GM12878 (cell line): ENCODE results near the gene TMEM135. TPM values are rescaled to one million over a fixed set of nuclear protein-coding genes. Genes with fewer than 3 reads are reported as not detected.

Experiments used
- ATAC-seq: fragments of 200-7000 bp; cut with Tn5 transposase; 3 replicates; pipeline ENCODE4 v1.9.1; 2020; ENCODE audit warnings: mild to moderate bottlenecking, moderate library complexity
- BruUV-seq: library from RNA; stranded (reverse); fragments of 400-500 nt; replicated peaks from 2 replicates; lab custom pipeline; 2021; lab: Mats Ljungman, UMichigan
- CTCF ChIA-PET: fragments of 300-600 bp; sonication (Branson Sonifier 250); formaldehyde crosslinking; extraction: SDS; loops from one replicate; lab custom pipeline; 2021; ENCODE audit warnings: inconsistent platforms; lab: Yijun Ruan, JAX
- POLR2A ChIA-PET: fragments of 350-600 bp; formaldehyde crosslinking; extraction: SDS; loops from one replicate; lab custom pipeline; 2021; ENCODE audit warnings: inconsistent platforms; lab: Charles Lee
- RAD21 ChIA-PET: fragments of 300-600 bp; sonication (Branson Sonifier 250); formaldehyde crosslinking; loops from one replicate; lab custom pipeline; 2023; ENCODE audit warnings: antibody characterized with exemption; ENCODE audit not compliant: unreplicated experiment; lab: Charles Lee
- SMC1A ChIA-PET: fragments of 300-600 bp; sonication (Branson Sonifier 250); formaldehyde crosslinking; loops from one replicate; lab custom pipeline; 2023; ENCODE audit not compliant: unreplicated experiment, uncharacterized antibody; lab: Charles Lee
- DNase-seq: peaks from one replicate; pipeline ENCODE4 v3.0.0-alpha.2; 2011; ENCODE audit warnings: low read depth, low spot score
- FAIRE-seq: peaks from 3 replicates; lab custom pipeline; 2011; peaks lifted over from hg19 to GRCh38; lab: Jason Lieb, UNC
- H2AFZ ChIP-seq: 2 replicates; pipeline ENCODE4 v1.6.0; 2011; ENCODE audit warnings: low read depth, low read length, control low read depth; ENCODE audit not compliant: control insufficient read depth
- H3K27ac ChIP-seq: 2 replicates; pipeline ENCODE4 v1.5.1; 2011; ENCODE audit warnings: control low read depth; ENCODE audit not compliant: control insufficient read depth, insufficient read depth
- H3K27me3 ChIP-seq, 2 experiments: replicated peaks in 1 of 2; 2 replicates each; pipeline versions ENCODE4 v1.6.0 to v1.6.1; 2011; ENCODE audit warnings: low read length in 1 of 2; ENCODE audit not compliant: control insufficient read depth in 2 of 2, insufficient read depth in 2 of 2
- H3K36me3 ChIP-seq, 2 experiments: 2 replicates each; pipeline ENCODE4 v1.5.1; 2011; ENCODE audit warnings: low read length in 1 of 2; ENCODE audit not compliant: control insufficient read depth in 2 of 2, insufficient read depth in 2 of 2
- H3K4me1 ChIP-seq: 2 replicates; pipeline ENCODE4 v1.6.1; 2011; ENCODE audit warnings: mild to moderate bottlenecking, low read length, moderate library complexity, mixed read lengths; ENCODE audit not compliant: control insufficient read depth, insufficient read depth
- H3K4me2 ChIP-seq: 2 replicates; pipeline ENCODE4 v1.6.0; 2011; ENCODE audit warnings: control low read depth; ENCODE audit not compliant: control insufficient read depth, insufficient read depth
- H3K4me3 ChIP-seq: fragments of 200-600 bp; sonication (generic); 2 replicates; pipeline ENCODE4 v1.5.1; 2016
- H3K79me2 ChIP-seq: 2 replicates; pipeline ENCODE4 v1.6.0; 2011; ENCODE audit warnings: low read length; ENCODE audit not compliant: control insufficient read depth, insufficient read depth
- H3K9ac ChIP-seq: 2 replicates; pipeline ENCODE4 v1.8.0; 2011; ENCODE audit warnings: low read length, control low read depth, mixed read lengths; ENCODE audit not compliant: control insufficient read depth, insufficient read depth
- H3K9me3 ChIP-seq: replicated peaks from 3 replicates; pipeline ENCODE4 v1.5.1; 2011; ENCODE audit warnings: mild to moderate bottlenecking, low read length; ENCODE audit not compliant: control insufficient read depth, insufficient read depth
- H4K20me1 ChIP-seq: 2 replicates; pipeline ENCODE4 v1.6.0; 2011; ENCODE audit not compliant: control insufficient read depth, insufficient read depth
- ASH2L ChIP-seq: fragments of 300-600, 200-600 bp; sonication (generic); IDR thresholded peaks from 2 replicates; pipeline ENCODE4 v1.6.1; 2017; ENCODE audit warnings: low read depth, mild to moderate bottlenecking, borderline replicate concordance
- BMI1 ChIP-seq: fragments of 450-650 bp; IDR thresholded peaks from 2 replicates; pipeline ENCODE4 v1.6.1; 2016; ENCODE audit warnings: mild to moderate bottlenecking, moderate library complexity, borderline replicate concordance
- CTCF ChIP-seq, 3 experiments: IDR thresholded peaks in 2 of 3; conservative IDR thresholded peaks in 1 of 3; 2 replicates each; pipeline ENCODE4 v1.5.1; 2011; ENCODE audit warnings: low read depth in 3 of 3, low read length in 3 of 3, mild to moderate bottlenecking in 3 of 3, control low read depth in 2 of 3, moderate library complexity in 2 of 3, inconsistent platforms in 1 of 3, mixed read lengths in 1 of 3; ENCODE audit not compliant: control insufficient read depth in 2 of 3, insufficient read depth in 1 of 3; ENCODE audit errors: extremely low read depth in 1 of 3
- ETV6 ChIP-seq, 2 experiments: fragments of 450-650 bp in 1 of 2; IDR thresholded peaks in 1 of 2; conservative IDR thresholded peaks in 1 of 2; 2 replicates each; pipeline ENCODE4 v1.6.1; 2014; ENCODE audit warnings: antibody characterized with exemption in 1 of 2, borderline replicate concordance in 1 of 2, low read depth in 1 of 2, mild to moderate bottlenecking in 1 of 2, moderate library complexity in 1 of 2
- FOXM1 ChIP-seq: IDR thresholded peaks from 2 replicates; pipeline ENCODE4 v1.6.1; 2012; ENCODE audit warnings: low read depth, mild to moderate bottlenecking, inconsistent platforms, low read length, moderate library complexity
- GATAD2B ChIP-seq: fragments of 450-650 bp; conservative IDR thresholded peaks from 2 replicates; pipeline ENCODE4 v1.6.1; 2017; ENCODE audit warnings: low read depth, mild to moderate bottlenecking, moderate library complexity
- IKZF1 ChIP-seq: fragments of 450-650 bp; conservative IDR thresholded peaks from 2 replicates; pipeline ENCODE4 v1.6.1; 2017; ENCODE audit warnings: antibody characterized with exemption, mild to moderate bottlenecking
- MTA3 ChIP-seq: IDR thresholded peaks from 2 replicates; pipeline ENCODE4 v1.6.1; 2012; ENCODE audit warnings: low read length, inconsistent platforms, borderline replicate concordance
- NR2F1 ChIP-seq: fragments of 450-650 bp; conservative IDR thresholded peaks from 2 replicates; pipeline ENCODE4 v1.6.1; 2017; ENCODE audit warnings: mild to moderate bottlenecking
- PML ChIP-seq: IDR thresholded peaks from 2 replicates; pipeline ENCODE4 v1.6.1; 2012; ENCODE audit warnings: low read length, inconsistent platforms
- REST ChIP-seq: IDR thresholded peaks from 2 replicates; pipeline ENCODE4 v1.6.1; 2012; ENCODE audit warnings: mild to moderate bottlenecking, low read depth, low read length
- SMC3 ChIP-seq: IDR thresholded peaks from 2 replicates; pipeline ENCODE4 v1.6.1; 2011; ENCODE audit warnings: low read length, improper control_type of control experiment, borderline replicate concordance
- SUPT20H ChIP-seq: IDR thresholded peaks from 2 replicates; pipeline ENCODE4 v1.6.1; 2011; ENCODE audit warnings: low read depth, mild to moderate bottlenecking, low read length, moderate library complexity, borderline replicate concordance; ENCODE audit not compliant: control insufficient read depth
- TCF12 ChIP-seq: IDR thresholded peaks from 2 replicates; pipeline ENCODE4 v1.6.1; 2011; ENCODE audit warnings: low read depth, mild to moderate bottlenecking, low read length
- USF1 ChIP-seq: IDR thresholded peaks from 2 replicates; pipeline ENCODE4 v1.6.1; 2011; ENCODE audit warnings: borderline replicate concordance, low read depth, mild to moderate bottlenecking, moderate library complexity, mixed read lengths, low read length; ENCODE audit not compliant: insufficient read depth; ENCODE audit errors: extremely low read length
- YY1 ChIP-seq: IDR thresholded peaks from 2 replicates; pipeline ENCODE4 v1.6.1; 2011; ENCODE audit warnings: low read depth, mild to moderate bottlenecking, low read length
- WGBS: methylation state at CpG from one replicate; pipeline ENCODE4 v1.1.6; 2016; ENCODE audit warnings: low lambda C conversion rate; ENCODE audit not compliant: insufficient replicate concordance, insufficient coverage; ENCODE audit errors: missing lambda C conversion rate; 5-methylcytosine and 5-hydroxymethylcytosine counted together
- in situ Hi-C: fragments of 300-500 bp; cut with MboI; formaldehyde crosslinking; loops from 9 replicates; pipeline ENCODE4 v1.14.3; 2018; ENCODE audit warnings: mixed read lengths
- intact Hi-C: fragments of 100-400 bp; cut with micrococcal nuclease; formaldehyde crosslinking; loops from one replicate; pipeline ENCODE4 v1.14.2; 2022; ENCODE audit not compliant: unreplicated experiment
- polyA plus RNA-seq, 11 experiments: library from polyadenylated mRNA; depleted of rRNA in 4 of 11; unstranded in 6 of 11; stranded (reverse) in 5 of 11; fragments of >200 nt; fragmentation: Nextera tagmentation in 4 of 11; fragmentation: Illumina TruSeq in 1 of 11; extraction: Ambion mirVana in 4 of 11; extraction: Trizol in 1 of 11; gene quantifications; 1 replicate in 1 of 11; 2 replicates in 10 of 11; pipeline versions ENCODE4 v1.2.1 to v1.2.3, GENCODE V29; 2011 to 2016; ENCODE audit warnings: inconsistent platforms in 2 of 11, missing spikeins in 2 of 11, low read depth in 1 of 11
- total RNA-seq, 4 experiments: library from RNA; depleted of rRNA in 3 of 4; stranded (reverse); fragments of >200 nt in 3 of 4; fragmentation: Illumina TruSeq in 1 of 4; extraction: Trizol in 1 of 4; gene quantifications; 2 replicates each; pipeline versions ENCODE4 v1.2.1 to v1.2.3, GENCODE V29; 2013 to 2021

The TMEM135 gene
- total and polyA plus RNA-seq, 10 of the 15 experiments (the other 5 are each of a cell fraction or from before 2014, with no cell fraction given) = 7.2 to 117 (median 12.9) TPM

GRCh38 chr11:87356428-87356827 lies 318.7 kb downstream of the TMEM135 start:
- WGBS = 38% methylated on average over 4 of the region's 4 CpGs
- Histone ChIP-seq H3K4me2 (no peak overlapping the region), H2AFZ (no peak overlapping the region), H3K36me3 (no peaks in the 10 kb centered on the region), H3K9me3 (no peaks in the 10 kb centered on the region), H4K20me1 (no peaks in the 10 kb centered on the region), H3K4me1 (no peaks in the 10 kb centered on the region), H3K9ac (no peak overlapping the region), H3K27ac (no peak overlapping the region), H3K79me2 (no peaks in the 10 kb centered on the region), H3K27me3 (no peaks in the 10 kb centered on the region), H3K4me3 (no peak overlapping the region)
- intact Hi-C loops (no loop called here), in situ Hi-C loops (loop anchor here (25.0 kb wide), 1 partner anchor 1531 kb away; no protein-coding TSS in a partner anchor)
- ChIA-PET RAD21 (interaction anchor here (1.3 kb wide), 1 partner anchor 60 kb away, joined by 3 read pairs; no protein-coding TSS in a partner anchor), CTCF (interaction anchor here (0.9 to 4.8 kb wide), 6 partner anchors 61 to 417 kb away, joined by 3 to 48 read pairs (median 6); no protein-coding TSS in a partner anchor), SMC1A (interaction anchor here (0.6 to 1.1 kb wide), 2 partner anchors 417 to 920 kb away, joined by 3 read pairs; no protein-coding TSS in a partner anchor), POLR2A (no interaction called here)
- FAIRE-seq (no peak), DNase-seq (no peak), ATAC-seq (no peak)
- BruUV-seq = no TSS peak
- TF ChIP-seq PML = no peak
- no peak for TF ChIP-seq YY1
- no peak for TF ChIP-seq NR2F1
- no peak for TF ChIP-seq ETV6 (conservative IDR thresholded peaks at IDR 0.05 in 1 of 2, IDR thresholded peaks at IDR 0.05 in 1 of 2; ENCODE audit: borderline replicate concordance in 1 of 2, low read depth in 1 of 2)
- TF ChIP-seq GATAD2B = no peak
- no peak for TF ChIP-seq USF1
- no peak for TF ChIP-seq FOXM1
- no peak for TF ChIP-seq ASH2L
- TF ChIP-seq SMC3 = no peak
- TF ChIP-seq TCF12 = no peak
- TF ChIP-seq SUPT20H = no peak
- no peak for TF ChIP-seq IKZF1
- TF ChIP-seq MTA3 = no peak
- no peak for TF ChIP-seq BMI1
- no peak for TF ChIP-seq CTCF (IDR thresholded peaks at IDR 0.05 in 2 of 3, conservative IDR thresholded peaks at IDR 0.05 in 1 of 3; ENCODE audit: control insufficient read depth in 2 of 3, extremely low read depth in 1 of 3, insufficient read depth in 1 of 3, low read depth in 3 of 3, low read length in 3 of 3)
- TF ChIP-seq REST = no peak
